ENCODE measurements around the gene CORO2A. TPM values are rescaled to one million over a fixed set of nuclear protein-coding genes. Genes with fewer than 3 reads are reported as not detected.
"Not testable (repeated sequence)": the region's sequence is repeated elsewhere in the genome, so short reads cannot be mapped to it uniquely, and the experiment has no call there.

CORO2A gene
- total and polyA plus RNA-seq, 4 donors: 1.7 to 7.9 (median 5.1) TPM

GRCh38 chr9:98099346-98099745 lies 93.1 kb downstream of the CORO2A start:
- no peaks in the 10 kb centered on the region for H3K27me3 ChIP-seq (ENCODE audit: control insufficient read depth, insufficient read depth, low read length)
- H3K36me3 ChIP-seq (ENCODE audit: control insufficient read depth, insufficient read depth, low read length): peaks cover 20% of the 10 kb centered on the region
- no CpG with 5 or more reads among the region's 2 CpGs for WGBS (ENCODE audit: insufficient coverage)
- no peak overlapping the region for H3K27ac ChIP-seq (ENCODE audit: low read depth, low read length)
- H3K9me3 ChIP-seq (ENCODE audit: control insufficient read depth, insufficient read depth, low read length): no peaks in the 10 kb centered on the region
- DNase-seq (ENCODE audit: low read depth in 4 of 6, low spot score in 6 of 6): no peak
- no peaks in the 10 kb centered on the region for H3K4me1 ChIP-seq (ENCODE audit: control insufficient read depth, insufficient read depth, low read length)
- H3K4me3 ChIP-seq (ENCODE audit: low read depth, low read length): no peak overlapping the region

GRCh38 chr9:98097836-98098235 lies 94.6 kb downstream of the CORO2A start:
- H3K9me3 ChIP-seq (ENCODE audit: control insufficient read depth, insufficient read depth, low read length): no peaks in the 10 kb centered on the region
- H3K4me1 ChIP-seq (ENCODE audit: control insufficient read depth, insufficient read depth, low read length): no peaks in the 10 kb centered on the region
- peak in 1 of 6 donors; percentile 35 for DNase-seq (ENCODE audit: low read depth in 4 of 6, low spot score in 6 of 6)
- no peak overlapping the region for H3K27ac ChIP-seq (ENCODE audit: low read depth, low read length)
- H3K4me3 ChIP-seq (ENCODE audit: low read depth, low read length): no peak overlapping the region
- H3K36me3 ChIP-seq (ENCODE audit: control insufficient read depth, insufficient read depth, low read length): peaks cover 23% of the 10 kb centered on the region
- H3K27me3 ChIP-seq (ENCODE audit: control insufficient read depth, insufficient read depth, low read length): no peaks in the 10 kb centered on the region
- WGBS (ENCODE audit: insufficient coverage): 22% methylated on average over 3 of the region's 4 CpGs

- H3K4me3 ChIP-seq (ENCODE audit: low read depth, low read length): no peak overlapping the region
- H3K36me3 ChIP-seq (ENCODE audit: control insufficient read depth, insufficient read depth, low read length): peaks cover 23% of the 10 kb centered on the region
- no peaks in the 10 kb centered on the region for H3K9me3 ChIP-seq (ENCODE audit: control insufficient read depth, insufficient read depth, low read length)
- peaks cover 5% of the 10 kb centered on the region for H3K27me3 ChIP-seq (ENCODE audit: control insufficient read depth, insufficient read depth, low read length)
- 100% methylated on average over 1 of the region's 5 CpGs for WGBS (ENCODE audit: insufficient coverage)
- peaks cover 2% of the 10 kb centered on the region for H3K4me1 ChIP-seq (ENCODE audit: control insufficient read depth, insufficient read depth, low read length)
- DNase-seq (ENCODE audit: low read depth in 4 of 6, low spot score in 6 of 6): no peak
- no peak overlapping the region for H3K27ac ChIP-seq (ENCODE audit: low read depth, low read length)
Measured at GRCh38 chr9:98096091-98096490, 96.3 kb downstream of the CORO2A start.

- H3K27me3 ChIP-seq (ENCODE audit: control insufficient read depth, insufficient read depth, low read length): peaks cover 5% of the 10 kb centered on the region
- H3K9me3 ChIP-seq (ENCODE audit: control insufficient read depth, insufficient read depth, low read length): no peaks in the 10 kb centered on the region
- no peak for DNase-seq (ENCODE audit: low read depth in 4 of 6, low spot score in 6 of 6)
- no peak overlapping the region for H3K4me3 ChIP-seq (ENCODE audit: low read depth, low read length)
- H3K4me1 ChIP-seq (ENCODE audit: control insufficient read depth, insufficient read depth, low read length): peaks cover 2% of the 10 kb centered on the region
- peaks cover 23% of the 10 kb centered on the region for H3K36me3 ChIP-seq (ENCODE audit: control insufficient read depth, insufficient read depth, low read length)
- no peak overlapping the region for H3K27ac ChIP-seq (ENCODE audit: low read depth, low read length)
- WGBS (ENCODE audit: insufficient coverage): 90% methylated on average over 5 of the region's 7 CpGs
Measured at GRCh38 chr9:98095401-98095800, 97.0 kb downstream of the CORO2A start.

- peaks cover 2% of the 10 kb centered on the region for H3K4me1 ChIP-seq (ENCODE audit: control insufficient read depth, insufficient read depth, low read length)
- no peak for DNase-seq (ENCODE audit: low read depth in 4 of 6, low spot score in 6 of 6)
- H3K27ac ChIP-seq (ENCODE audit: low read depth, low read length): no peak overlapping the region
- H3K4me3 ChIP-seq (ENCODE audit: low read depth, low read length): no peak overlapping the region
- H3K27me3 ChIP-seq (ENCODE audit: control insufficient read depth, insufficient read depth, low read length): peaks cover 5% of the 10 kb centered on the region
- H3K9me3 ChIP-seq (ENCODE audit: control insufficient read depth, insufficient read depth, low read length): no peaks in the 10 kb centered on the region
- 94% methylated on average over 16 of the region's 16 CpGs for WGBS (ENCODE audit: insufficient coverage)
- H3K36me3 ChIP-seq (ENCODE audit: control insufficient read depth, insufficient read depth, low read length): peaks cover 23% of the 10 kb centered on the region
Measured at GRCh38 chr9:98094851-98095250, 97.6 kb downstream of the CORO2A start.

GRCh38 chr9:98094316-98094715 lies 98.1 kb downstream of the CORO2A start:
- peaks cover 23% of the 10 kb centered on the region for H3K36me3 ChIP-seq (ENCODE audit: control insufficient read depth, insufficient read depth, low read length)
- H3K9me3 ChIP-seq (ENCODE audit: control insufficient read depth, insufficient read depth, low read length): no peaks in the 10 kb centered on the region
- H3K4me3 ChIP-seq (ENCODE audit: low read depth, low read length): no peak overlapping the region
- no peak overlapping the region for H3K27ac ChIP-seq (ENCODE audit: low read depth, low read length)
- peaks cover 2% of the 10 kb centered on the region for H3K4me1 ChIP-seq (ENCODE audit: control insufficient read depth, insufficient read depth, low read length)
- no peak for DNase-seq (ENCODE audit: low read depth in 4 of 6, low spot score in 6 of 6)
- 96% methylated on average over 4 of the region's 4 CpGs for WGBS (ENCODE audit: insufficient coverage)
- peaks cover 5% of the 10 kb centered on the region for H3K27me3 ChIP-seq (ENCODE audit: control insufficient read depth, insufficient read depth, low read length)

GRCh38 chr9:98092613-98092931 lies 99.9 kb downstream of the CORO2A start:
- Histone ChIP-seq H3K4me3 (ENCODE audit: low read depth, low read length) (no peak overlapping the region), H3K36me3 (ENCODE audit: control insufficient read depth, insufficient read depth, low read length) (peaks cover 20% of the 10 kb centered on the region), H3K27ac (ENCODE audit: low read depth, low read length) (no peak overlapping the region), H3K9me3 (ENCODE audit: control insufficient read depth, insufficient read depth, low read length) (no peaks in the 10 kb centered on the region), H3K27me3 (ENCODE audit: control insufficient read depth, insufficient read depth, low read length) (peaks cover 5% of the 10 kb centered on the region), H3K4me1 (ENCODE audit: control insufficient read depth, insufficient read depth, low read length) (peaks cover 5% of the 10 kb centered on the region)
- DNase-seq (ENCODE audit: low read depth in 4 of 6, low spot score in 6 of 6): no peak
- WGBS (ENCODE audit: insufficient coverage): 65% methylated on average over 11 of the region's 11 CpGs

DNA sequence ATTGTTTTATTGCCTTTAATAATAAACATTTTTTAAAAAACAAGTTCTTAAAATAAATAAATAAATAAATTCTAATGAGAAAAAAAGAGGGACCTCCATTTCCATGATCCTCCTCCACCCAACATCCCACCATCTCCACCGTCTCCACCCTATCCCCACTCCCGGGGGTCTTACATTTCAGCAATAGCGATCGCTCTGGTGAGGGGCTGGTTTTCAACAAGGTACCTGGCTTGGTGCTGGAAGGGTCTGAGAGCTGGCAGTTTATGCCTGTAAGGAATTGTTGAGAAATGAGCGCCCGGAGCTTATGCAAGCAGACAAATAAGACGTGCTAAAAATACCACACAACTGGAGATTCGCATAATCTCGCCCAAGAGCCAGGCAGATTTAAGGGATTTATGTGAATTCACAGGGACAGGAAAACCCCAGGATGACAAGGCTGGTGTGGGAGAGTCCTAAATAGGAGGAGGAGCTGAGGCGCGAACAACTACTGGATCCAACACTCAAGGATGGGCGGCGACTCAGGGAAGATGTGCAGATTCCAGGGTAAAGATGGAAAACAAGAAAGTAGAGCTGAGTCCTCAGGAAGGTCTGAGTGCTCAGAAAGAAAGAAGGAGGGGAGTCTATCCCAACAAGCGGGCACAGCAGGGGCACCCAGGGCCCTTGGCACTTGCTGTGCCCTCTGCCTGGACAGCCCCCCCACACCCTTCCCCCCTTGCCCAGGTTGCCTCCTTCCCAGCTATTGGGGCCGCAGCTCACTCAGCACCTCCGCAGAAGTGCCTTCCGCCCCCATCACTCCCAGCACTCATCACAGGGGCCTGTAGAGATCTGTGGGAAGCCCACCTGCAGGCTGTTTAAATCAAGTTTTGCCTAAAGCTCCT lies 100.5 kb downstream of the CORO2A start:
- Histone ChIP-seq H3K4me1 (ENCODE audit: control insufficient read depth, insufficient read depth, low read length) (peaks cover 9% of the 10 kb centered on the region), H3K4me3 (ENCODE audit: low read depth, low read length) (no peak overlapping the region)
- peak in 2 of 6 donors; percentile 27 to 34 for DNase-seq (ENCODE audit: low read depth in 4 of 6, low spot score in 6 of 6)

DNA sequence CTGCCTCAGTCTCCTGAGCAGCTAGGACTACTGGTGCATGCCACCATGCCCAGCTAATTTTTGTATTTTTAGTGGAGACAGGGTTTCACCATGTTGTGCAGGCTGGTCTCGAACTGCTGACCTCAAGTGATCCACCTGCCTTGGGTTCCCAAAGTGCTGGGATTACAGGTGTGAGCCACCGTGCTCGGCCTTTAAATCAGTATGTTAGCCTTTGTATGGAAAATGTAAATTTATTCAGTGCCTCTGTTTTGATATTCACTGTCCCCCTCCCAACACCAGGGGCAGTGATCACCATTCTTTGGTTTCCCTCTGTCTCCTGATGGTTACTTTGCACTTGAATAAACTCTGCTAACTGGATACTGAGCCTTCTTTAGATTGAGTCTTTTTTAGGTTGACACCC lies 101.8 kb downstream of the CORO2A start:
- not testable (repeated sequence) for H3K27ac ChIP-seq (ENCODE audit: low read depth, low read length); H3K27me3 ChIP-seq (ENCODE audit: control insufficient read depth, insufficient read depth, low read length); H3K9me3 ChIP-seq (ENCODE audit: control insufficient read depth, insufficient read depth, low read length); DNase-seq (ENCODE audit: low read depth in 4 of 6, low spot score in 6 of 6); H3K4me3 ChIP-seq (ENCODE audit: low read depth, low read length)
- H3K36me3 ChIP-seq (ENCODE audit: control insufficient read depth, insufficient read depth, low read length): peaks cover 16% of the 10 kb centered on the region
- peaks cover 15% of the 10 kb centered on the region for H3K4me1 ChIP-seq (ENCODE audit: control insufficient read depth, insufficient read depth, low read length)
- WGBS (ENCODE audit: insufficient coverage): 57% methylated on average over 1 of the region's 3 CpGs

More for the DNA sequence above, 100.5 kb downstream of the CORO2A start:
- Histone ChIP-seq H3K27ac (ENCODE audit: low read depth, low read length) (no peak overlapping the region), H3K9me3 (ENCODE audit: control insufficient read depth, insufficient read depth, low read length) (no peaks in the 10 kb centered on the region), H3K27me3 (ENCODE audit: control insufficient read depth, insufficient read depth, low read length) (peaks cover 5% of the 10 kb centered on the region), H3K36me3 (ENCODE audit: control insufficient read depth, insufficient read depth, low read length) (peaks cover 20% of the 10 kb centered on the region)
- 47% methylated on average over 13 of the region's 17 CpGs for WGBS (ENCODE audit: insufficient coverage)

Measured in spinal cord (tissue), 10 donors.